Keratinocyte (primary cell): Measurements from ENCODE around the gene RNF212.
A peak's percentile ranks its signal among the peaks of the same experiment; 100 is the strongest.

Experiments used
- EZH2 ChIP-seq: IDR thresholded peaks from one replicate; pipeline ENCODE4 v1.6.1; 2012; ENCODE audit warnings: inconsistent platforms, mild to moderate bottlenecking, low read length, moderate library complexity
- TF ChIP-seq, protein P1 (sequence below), 3 experiments: IDR thresholded peaks in 1 of 3; conservative IDR thresholded peaks in 1 of 3; optimal IDR thresholded peaks in 1 of 3; 2 replicates in 2 of 3; 3 replicates in 1 of 3; pipeline versions ENCODE3 to v1.5.1; 2011; ENCODE audit warnings: low read length in 3 of 3, mild to moderate bottlenecking in 3 of 3, moderate library complexity in 2 of 3, control low read depth in 1 of 3, inconsistent platforms in 1 of 3; ENCODE audit not compliant: insufficient read depth in 2 of 3; ENCODE audit errors: extremely low read depth in 1 of 3

DNA sequence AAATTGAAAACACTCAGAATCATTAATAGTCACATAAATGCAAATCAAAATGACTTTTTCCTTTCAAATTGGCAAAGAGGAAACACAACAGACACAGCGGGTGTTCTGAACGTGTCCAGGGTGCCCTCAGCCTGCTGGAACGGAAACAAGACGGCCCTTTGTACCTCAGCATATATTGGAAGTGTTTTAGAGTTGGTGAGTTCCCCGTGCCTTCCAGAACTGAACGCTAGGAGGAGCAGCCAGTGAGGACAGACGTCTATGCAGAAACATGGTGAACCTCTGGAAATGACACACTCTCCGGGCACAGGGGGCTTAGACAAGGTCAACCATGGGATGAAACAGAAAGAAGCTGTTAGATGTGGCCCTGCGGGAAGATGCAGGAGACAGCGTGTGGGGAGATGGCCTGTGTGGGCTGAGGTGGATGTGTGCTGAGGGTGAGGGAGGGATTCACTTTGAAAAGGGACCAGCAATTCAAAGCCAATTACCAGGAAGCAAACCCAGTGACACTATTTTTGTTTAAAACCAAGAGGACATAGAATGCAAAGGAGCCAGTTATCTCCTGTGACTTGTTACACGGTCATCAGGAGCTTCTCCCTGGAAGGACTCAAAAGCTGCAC is 40.4 kb downstream of the RNF212 start:
- TF ChIP-seq EZH2, result no peak
- TF ChIP-seq, protein P1, sequence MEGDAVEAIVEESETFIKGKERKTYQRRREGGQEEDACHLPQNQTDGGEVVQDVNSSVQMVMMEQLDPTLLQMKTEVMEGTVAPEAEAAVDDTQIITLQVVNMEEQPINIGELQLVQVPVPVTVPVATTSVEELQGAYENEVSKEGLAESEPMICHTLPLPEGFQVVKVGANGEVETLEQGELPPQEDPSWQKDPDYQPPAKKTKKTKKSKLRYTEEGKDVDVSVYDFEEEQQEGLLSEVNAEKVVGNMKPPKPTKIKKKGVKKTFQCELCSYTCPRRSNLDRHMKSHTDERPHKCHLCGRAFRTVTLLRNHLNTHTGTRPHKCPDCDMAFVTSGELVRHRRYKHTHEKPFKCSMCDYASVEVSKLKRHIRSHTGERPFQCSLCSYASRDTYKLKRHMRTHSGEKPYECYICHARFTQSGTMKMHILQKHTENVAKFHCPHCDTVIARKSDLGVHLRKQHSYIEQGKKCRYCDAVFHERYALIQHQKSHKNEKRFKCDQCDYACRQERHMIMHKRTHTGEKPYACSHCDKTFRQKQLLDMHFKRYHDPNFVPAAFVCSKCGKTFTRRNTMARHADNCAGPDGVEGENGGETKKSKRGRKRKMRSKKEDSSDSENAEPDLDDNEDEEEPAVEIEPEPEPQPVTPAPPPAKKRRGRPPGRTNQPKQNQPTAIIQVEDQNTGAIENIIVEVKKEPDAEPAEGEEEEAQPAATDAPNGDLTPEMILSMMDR (optimal IDR thresholded peaks at IDR 0.05 in 1 of 3, IDR thresholded peaks at IDR 0.05 in 1 of 3, conservative IDR thresholded peaks at IDR 0.05 in 1 of 3; ENCODE audit: extremely low read depth in 1 of 3, insufficient read depth in 2 of 3, low read length in 3 of 3), result peak in 2 of 3 experiments; percentile 77 to 81
